Caco-2 (cell line): ENCODE measurements around the gene CERS3. TPM values are rescaled to one million over a fixed set of nuclear protein-coding genes. Genes with fewer than 3 reads are reported as not detected.

Experiments
- BruUV-seq: library from RNA; stranded (reverse); fragments of 400-500 nt; replicated peaks from 2 replicates; lab custom pipeline; 2021; lab: Mats Ljungman, UMichigan
- CTCF ChIA-PET: fragments of 300-600 bp; sonication (Branson Sonifier 250); formaldehyde crosslinking; loops from one replicate; lab custom pipeline; 2022; ENCODE audit warnings: antibody characterized with exemption; lab: Charles Lee
- POLR2A ChIA-PET: fragments of 300-600 bp; sonication (Branson Sonifier 250); formaldehyde crosslinking; loops from one replicate; lab custom pipeline; 2022; ENCODE audit warnings: antibody characterized with exemption; lab: Charles Lee
- DNase-seq, 2 experiments: peaks; one replicate each; pipeline versions ENCODE4 v3.0.0 to v3.0.0-alpha.2; 2020 to 2022
- H3K27me3 ChIP-seq: replicated peaks from 2 replicates; pipeline ENCODE4 v1.6.0; 2011; ENCODE audit warnings: low read length; ENCODE audit not compliant: control insufficient read depth, insufficient read depth
- H3K36me3 ChIP-seq: 2 replicates; pipeline ENCODE4 v1.5.1; 2011; ENCODE audit warnings: low read length; ENCODE audit not compliant: control insufficient read depth, insufficient read depth
- H3K4me1 ChIP-seq: fragments of 250-450 bp; sonication (Bioruptor Pico); 2 replicates; pipeline ENCODE4 v1.5.1; 2020; ENCODE audit warnings: mild to moderate bottlenecking
- H3K4me3 ChIP-seq: 2 replicates; pipeline ENCODE4 v1.5.1; 2011; ENCODE audit warnings: low read depth, mild to moderate bottlenecking, control low read depth, low read length
- H3K9me3 ChIP-seq: fragments of 250-450 bp; sonication (Bioruptor Pico); 2 replicates; pipeline ENCODE4 v1.5.1; 2020; ENCODE audit warnings: mild to moderate bottlenecking, moderate library complexity
- H3K27ac Mint-ChIP-seq: one replicate; pipeline ENCODE4 v1.8.0; 2022; ENCODE audit warnings: mixed read lengths; ENCODE audit not compliant: unreplicated experiment
- H3K27me3 Mint-ChIP-seq: one replicate; pipeline ENCODE4 v1.8.0; 2022; ENCODE audit warnings: mixed read lengths; ENCODE audit not compliant: insufficient read depth, unreplicated experiment
- H3K36me3 Mint-ChIP-seq: one replicate; pipeline ENCODE4 v1.8.0; 2022; ENCODE audit warnings: mild to moderate bottlenecking, mixed read lengths; ENCODE audit not compliant: insufficient read depth, unreplicated experiment
- H3K4me1 Mint-ChIP-seq: one replicate; pipeline ENCODE4 v1.8.0; 2022; ENCODE audit warnings: low read depth, mixed read lengths; ENCODE audit not compliant: unreplicated experiment
- H3K4me3 Mint-ChIP-seq: one replicate; pipeline ENCODE4 v1.8.0; 2022; ENCODE audit warnings: mild to moderate bottlenecking, moderate library complexity, mixed read lengths; ENCODE audit not compliant: unreplicated experiment
- H3K9me3 Mint-ChIP-seq: one replicate; pipeline ENCODE4 v1.8.0; 2022; ENCODE audit warnings: mixed read lengths; ENCODE audit not compliant: unreplicated experiment
- intact Hi-C: fragments of 100-400 bp; cut with micrococcal nuclease; formaldehyde crosslinking; loops from one replicate; pipeline ENCODE4 v1.10.0; 2022; ENCODE audit not compliant: unreplicated experiment
- total RNA-seq: library from RNA; stranded (reverse); gene quantifications from 2 replicates; pipeline ENCODE4 v1.2.3, GENCODE V29; 2022
- TF ChIP-seq, protein P1 (sequence below), 2 experiments: fragments of 200-600 bp in 1 of 2; IDR thresholded peaks; 1 replicate in 1 of 2; 2 replicates in 1 of 2; pipeline versions ENCODE4 v1.5.1 to v1.8.0; 2011 to 2022; ENCODE audit warnings: antibody characterized with exemption in 1 of 2, control low read depth in 1 of 2, inconsistent platforms in 1 of 2, low read depth in 1 of 2, low read length in 1 of 2, mild to moderate bottlenecking in 1 of 2, moderate library complexity in 1 of 2; ENCODE audit not compliant: insufficient read depth in 1 of 2, severe bottlenecking in 1 of 2, unreplicated experiment in 1 of 2

CERS3 gene
- total RNA-seq, 1 experiment from 2014 or later = not detected

DNA sequence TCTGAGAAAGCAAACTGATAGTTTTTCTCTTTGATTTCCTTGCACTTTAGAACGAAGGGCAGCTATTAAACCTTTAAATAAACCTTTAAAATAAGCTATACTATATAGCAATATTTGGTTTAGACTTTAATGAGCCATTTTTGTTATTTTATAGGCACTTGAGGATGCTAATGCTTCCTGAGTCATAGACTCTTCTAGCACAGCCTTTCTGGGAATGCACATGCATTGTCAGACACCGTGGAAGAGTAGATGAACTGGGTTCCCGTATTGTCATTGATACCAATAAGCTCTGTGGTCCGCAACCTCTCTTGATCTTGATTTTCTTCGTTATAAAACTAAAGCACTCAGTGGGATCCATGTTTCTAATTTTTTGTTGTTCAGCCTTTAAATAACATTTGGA lies 27.6 kb downstream of the CERS3 start:
- Mint-ChIP-seq H3K9me3 (no peaks in the 10 kb centered on the region), H3K27ac (no peak overlapping the region), H3K27me3 (peaks cover 18% of the 10 kb centered on the region), H3K4me3 (no peak overlapping the region), H3K4me1 (no peaks in the 10 kb centered on the region), H3K36me3 (no peaks in the 10 kb centered on the region)
- Histone ChIP-seq H3K4me1 (no peaks in the 10 kb centered on the region), H3K9me3 (no peaks in the 10 kb centered on the region), H3K4me3 (no peak overlapping the region), H3K36me3 (no peaks in the 10 kb centered on the region), H3K27me3 (no peaks in the 10 kb centered on the region)
- DNase-seq = no peak
- ChIA-PET CTCF (no interaction called here), POLR2A (no interaction called here)
- intact Hi-C loops = no loop called here
- no TSS peak for BruUV-seq
- TF ChIP-seq, protein P1, sequence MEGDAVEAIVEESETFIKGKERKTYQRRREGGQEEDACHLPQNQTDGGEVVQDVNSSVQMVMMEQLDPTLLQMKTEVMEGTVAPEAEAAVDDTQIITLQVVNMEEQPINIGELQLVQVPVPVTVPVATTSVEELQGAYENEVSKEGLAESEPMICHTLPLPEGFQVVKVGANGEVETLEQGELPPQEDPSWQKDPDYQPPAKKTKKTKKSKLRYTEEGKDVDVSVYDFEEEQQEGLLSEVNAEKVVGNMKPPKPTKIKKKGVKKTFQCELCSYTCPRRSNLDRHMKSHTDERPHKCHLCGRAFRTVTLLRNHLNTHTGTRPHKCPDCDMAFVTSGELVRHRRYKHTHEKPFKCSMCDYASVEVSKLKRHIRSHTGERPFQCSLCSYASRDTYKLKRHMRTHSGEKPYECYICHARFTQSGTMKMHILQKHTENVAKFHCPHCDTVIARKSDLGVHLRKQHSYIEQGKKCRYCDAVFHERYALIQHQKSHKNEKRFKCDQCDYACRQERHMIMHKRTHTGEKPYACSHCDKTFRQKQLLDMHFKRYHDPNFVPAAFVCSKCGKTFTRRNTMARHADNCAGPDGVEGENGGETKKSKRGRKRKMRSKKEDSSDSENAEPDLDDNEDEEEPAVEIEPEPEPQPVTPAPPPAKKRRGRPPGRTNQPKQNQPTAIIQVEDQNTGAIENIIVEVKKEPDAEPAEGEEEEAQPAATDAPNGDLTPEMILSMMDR (IDR thresholded peaks at IDR 0.05; ENCODE audit: insufficient read depth in 1 of 2, low read depth in 1 of 2, low read length in 1 of 2, severe bottlenecking in 1 of 2, unreplicated experiment in 1 of 2) = no peak

DNA sequence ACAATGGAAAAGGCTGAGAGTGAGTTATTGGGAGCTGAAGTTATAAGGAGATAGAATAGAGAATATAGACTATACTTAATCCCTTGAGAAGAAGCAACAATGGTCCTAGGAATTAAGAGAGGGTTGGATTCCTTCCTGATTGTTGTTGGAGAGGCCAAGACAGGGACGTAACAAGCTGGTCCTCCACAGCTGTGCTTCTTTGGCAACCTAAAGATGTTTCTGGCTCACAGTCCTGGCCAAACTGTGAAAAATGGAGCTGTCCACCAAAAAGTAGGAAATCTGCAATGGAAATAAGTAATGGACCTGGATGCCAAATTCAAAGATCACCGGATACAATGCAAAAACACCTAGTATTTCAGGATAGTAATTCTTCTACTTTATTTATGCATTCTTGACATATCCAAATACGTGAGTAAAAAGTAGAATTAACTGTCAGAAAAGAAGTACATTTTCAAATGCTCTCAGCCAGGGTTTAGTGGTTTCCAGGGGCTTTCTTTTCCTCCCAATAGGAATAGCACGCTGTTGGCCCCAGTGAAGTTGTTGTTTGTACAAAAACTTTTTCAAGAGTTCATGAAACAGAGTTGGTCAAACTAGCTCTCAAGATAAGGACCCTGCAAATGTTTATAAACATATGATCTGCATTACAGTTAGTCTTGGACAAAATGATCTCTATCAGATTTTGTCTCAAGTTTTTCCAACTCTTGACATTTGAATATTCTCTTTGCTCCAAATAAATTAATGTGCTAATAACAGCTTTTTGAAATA lies 28.3 kb downstream of the CERS3 start:
- BruUV-seq = no TSS peak

DNA sequence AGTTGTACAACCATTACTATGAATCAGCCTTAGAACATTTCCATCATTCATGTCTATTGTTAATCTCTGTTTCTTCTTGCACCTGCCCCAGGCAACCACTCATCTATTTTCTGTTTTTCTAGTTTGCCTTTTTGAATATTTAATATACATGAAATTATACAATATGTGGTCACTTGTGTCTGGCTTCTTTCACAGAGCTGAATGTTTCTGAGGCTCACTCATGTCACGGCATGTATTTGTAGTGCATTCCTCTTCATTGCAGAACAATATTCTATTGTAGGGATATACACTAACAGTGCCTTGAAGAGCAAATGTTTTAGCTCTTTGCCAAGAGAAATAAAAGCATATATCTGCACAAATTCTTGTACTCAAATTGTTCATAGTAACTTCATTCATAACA lies 32.9 kb downstream of the CERS3 start:
- POLR2A ChIA-PET = no interaction called here
- intact Hi-C loops = no loop called here
- Histone ChIP-seq H3K9me3 (no peaks in the 10 kb centered on the region), H3K4me1 (no peaks in the 10 kb centered on the region), H3K27me3 (no peaks in the 10 kb centered on the region), H3K4me3 (no peak overlapping the region), H3K36me3 (no peaks in the 10 kb centered on the region)
- Mint-ChIP-seq H3K9me3 (no peaks in the 10 kb centered on the region), H3K27me3 (peaks cover 20% of the 10 kb centered on the region), H3K4me1 (no peaks in the 10 kb centered on the region), H3K27ac (no peak overlapping the region), H3K4me3 (no peak overlapping the region), H3K36me3 (no peaks in the 10 kb centered on the region)
- TF ChIP-seq, protein P1 (IDR thresholded peaks at IDR 0.05; ENCODE audit: insufficient read depth in 1 of 2, low read depth in 1 of 2, low read length in 1 of 2, severe bottlenecking in 1 of 2, unreplicated experiment in 1 of 2) = no peak
- BruUV-seq = no TSS peak
- no peak for DNase-seq
- CTCF ChIA-PET = no interaction called here

More for the DNA sequence above, 28.3 kb downstream of the CERS3 start:
- Mint-ChIP-seq H3K4me3 (no peak overlapping the region), H3K4me1 (no peaks in the 10 kb centered on the region), H3K27me3 (peaks cover 18% of the 10 kb centered on the region), H3K36me3 (no peaks in the 10 kb centered on the region), H3K27ac (no peak overlapping the region), H3K9me3 (no peaks in the 10 kb centered on the region)
- Histone ChIP-seq H3K4me1 (no peaks in the 10 kb centered on the region), H3K9me3 (no peaks in the 10 kb centered on the region), H3K27me3 (no peaks in the 10 kb centered on the region), H3K4me3 (no peak overlapping the region), H3K36me3 (no peaks in the 10 kb centered on the region)
- TF ChIP-seq, protein P1 (IDR thresholded peaks at IDR 0.05; ENCODE audit: insufficient read depth in 1 of 2, low read depth in 1 of 2, low read length in 1 of 2, severe bottlenecking in 1 of 2, unreplicated experiment in 1 of 2) = no peak
- ChIA-PET CTCF (no interaction called here), POLR2A (no interaction called here)
- intact Hi-C loops = no loop called here
- DNase-seq = no peak
